HG03097 (cell line): ENCODE measurements around the gene PPARGC1A.

ENCODE experiments used
- ATAC-seq: cut with Tn5 transposase; IDR thresholded peaks from one replicate; pipeline ENCODE4 v1.9.1; 2021; ENCODE audit not compliant: unreplicated experiment, low FRiP score

Gene PPARGC1A

DNA sequence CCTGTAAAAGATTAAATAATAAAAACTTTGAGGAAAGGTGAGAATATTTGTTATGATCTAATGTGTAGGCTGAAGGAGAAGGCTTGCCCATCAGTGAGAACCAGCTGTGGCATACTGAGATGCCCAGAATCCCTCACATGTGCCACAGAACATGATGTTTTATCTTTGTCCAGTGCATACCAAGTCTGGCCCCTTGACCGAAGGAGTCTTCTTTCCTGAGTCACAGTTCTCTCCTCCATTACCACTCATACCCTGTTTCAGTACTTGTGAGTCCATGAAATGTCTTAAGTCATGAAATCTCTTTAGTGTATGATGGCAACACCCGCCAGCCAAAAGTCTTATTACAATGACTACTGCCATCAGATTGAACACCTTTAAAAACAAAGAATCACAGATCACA lies 42.7 kb downstream of the PPARGC1A start:
- ATAC-seq = no peak

DNA sequence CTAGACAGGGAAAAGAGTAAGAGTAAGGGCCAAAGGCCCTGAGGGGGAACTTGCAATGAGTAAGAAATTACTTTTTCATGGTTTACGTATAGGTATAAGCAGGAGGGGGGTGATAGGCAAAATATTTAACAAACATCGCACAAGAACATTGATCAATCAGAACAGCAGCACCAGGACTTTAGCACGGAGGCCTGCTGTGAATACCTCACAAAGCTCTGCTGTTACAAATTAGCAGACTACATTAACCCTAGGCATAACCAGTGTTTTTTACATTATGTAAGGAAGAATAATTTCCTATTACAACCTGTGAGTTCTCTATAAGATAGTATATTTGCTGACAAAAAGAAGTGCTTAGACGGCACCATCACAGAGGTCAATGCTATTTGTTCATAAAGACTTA lies 44.9 kb downstream of the PPARGC1A start:
- ATAC-seq = no peak

DNA sequence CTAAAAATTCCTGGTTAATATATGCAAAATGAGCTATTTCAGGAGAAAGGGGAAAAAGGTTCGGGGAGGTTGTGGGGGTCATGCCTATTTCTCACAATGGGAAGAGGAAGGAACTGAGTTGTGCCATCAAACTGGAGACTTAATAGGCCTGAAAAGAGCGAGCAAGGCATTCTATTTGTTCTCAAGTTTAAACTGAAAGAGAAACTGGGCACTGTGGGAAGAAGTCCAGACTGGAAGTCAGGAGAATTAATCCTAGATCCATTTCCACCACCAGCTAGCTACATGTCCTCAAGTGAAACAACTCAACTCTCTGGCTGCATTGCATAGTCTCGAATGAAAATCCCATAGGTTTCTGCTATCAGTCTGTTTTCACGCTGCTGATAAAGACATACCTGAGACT lies 50.6 kb downstream of the PPARGC1A start:
- no peak for ATAC-seq

DNA sequence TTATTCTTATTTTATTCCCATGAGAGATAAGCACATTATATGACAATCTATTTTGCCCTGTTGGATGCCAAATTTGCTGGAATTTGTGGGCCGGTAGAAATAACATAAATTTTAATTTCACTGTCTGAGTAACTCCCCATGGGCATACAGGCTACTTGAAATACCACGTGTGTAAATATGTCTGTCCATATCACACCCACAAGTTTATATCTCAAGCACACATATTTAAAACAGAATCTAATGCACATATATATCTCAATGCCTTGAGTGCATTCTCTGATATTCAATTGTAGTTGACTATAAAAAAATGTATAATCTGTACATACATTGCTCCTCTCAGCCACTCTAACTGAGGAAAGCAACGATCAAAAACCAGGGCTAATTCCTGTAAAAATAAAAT lies 51.2 kb downstream of the PPARGC1A start:
- no peak for ATAC-seq

DNA sequence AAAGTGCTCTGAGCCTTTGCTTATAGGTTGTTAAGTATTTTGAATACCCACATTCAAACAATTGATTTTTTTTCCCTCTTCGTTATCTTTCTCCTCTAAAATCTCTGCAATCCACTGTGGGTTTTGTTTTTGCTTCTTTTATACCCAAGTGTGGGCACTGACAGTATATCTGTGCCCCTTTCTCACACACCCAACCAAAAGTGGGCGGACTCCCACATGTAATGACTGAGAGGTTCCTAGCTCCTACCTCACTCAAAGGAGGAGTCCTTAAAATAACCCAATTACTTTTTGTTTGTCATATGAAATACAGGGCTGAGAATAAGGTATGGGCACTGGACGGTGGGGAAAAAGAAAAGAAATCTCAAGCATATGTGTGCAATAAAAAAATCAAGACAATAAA lies 51.7 kb downstream of the PPARGC1A start:
- ATAC-seq = no peak

DNA sequence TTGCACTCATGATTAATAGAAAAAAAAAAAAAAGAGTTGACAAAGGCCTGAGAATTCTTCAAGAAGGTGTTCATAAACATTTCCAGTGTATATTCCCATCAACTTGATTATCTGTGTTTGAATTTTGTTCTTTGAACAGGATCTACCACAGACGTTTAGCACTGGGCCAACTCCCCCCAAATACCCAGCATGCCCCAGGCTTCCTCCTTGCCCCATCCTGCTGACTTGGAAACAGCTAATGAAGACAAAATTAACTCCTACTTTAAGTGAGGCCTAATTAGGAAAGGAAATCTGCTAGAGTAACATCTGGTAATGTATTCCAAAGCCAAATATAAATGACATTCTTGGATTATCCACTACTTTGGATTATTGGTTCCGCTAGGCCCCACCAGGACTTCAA lies 52.5 kb downstream of the PPARGC1A start:
- ATAC-seq = no peak

DNA sequence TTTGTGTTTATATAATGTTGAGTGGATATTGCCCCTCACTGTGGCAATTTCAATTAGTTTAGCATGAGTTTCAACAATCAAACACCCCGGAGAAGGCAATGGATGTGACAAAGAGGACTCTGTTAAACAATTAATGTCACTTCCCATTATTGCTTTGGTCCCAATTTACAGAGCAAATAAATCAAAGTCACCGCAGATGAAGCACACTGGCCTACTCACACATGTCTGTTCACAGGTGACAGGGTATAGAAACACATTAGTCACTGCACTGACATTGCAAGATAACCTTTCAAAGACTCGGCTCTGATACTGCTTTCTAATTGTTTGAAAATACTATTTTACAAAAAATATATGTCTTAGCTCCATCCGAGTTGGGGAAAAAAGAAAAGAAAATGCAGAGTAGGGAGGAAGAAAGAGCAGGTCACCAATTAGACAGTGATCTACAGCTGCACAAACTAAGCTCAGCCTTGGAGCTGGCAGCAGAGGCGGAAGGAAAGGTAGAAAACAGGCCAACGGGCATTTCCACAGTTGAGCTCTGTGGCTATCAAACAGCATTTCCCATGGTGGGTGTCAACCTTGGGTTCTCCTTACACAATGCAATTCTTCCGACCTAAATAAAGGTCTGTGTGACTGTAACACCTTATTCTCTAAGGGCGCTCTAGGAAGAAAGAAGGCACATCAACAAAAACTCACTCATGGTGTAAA lies 53.9 kb downstream of the PPARGC1A start:
- no peak for ATAC-seq

DNA sequence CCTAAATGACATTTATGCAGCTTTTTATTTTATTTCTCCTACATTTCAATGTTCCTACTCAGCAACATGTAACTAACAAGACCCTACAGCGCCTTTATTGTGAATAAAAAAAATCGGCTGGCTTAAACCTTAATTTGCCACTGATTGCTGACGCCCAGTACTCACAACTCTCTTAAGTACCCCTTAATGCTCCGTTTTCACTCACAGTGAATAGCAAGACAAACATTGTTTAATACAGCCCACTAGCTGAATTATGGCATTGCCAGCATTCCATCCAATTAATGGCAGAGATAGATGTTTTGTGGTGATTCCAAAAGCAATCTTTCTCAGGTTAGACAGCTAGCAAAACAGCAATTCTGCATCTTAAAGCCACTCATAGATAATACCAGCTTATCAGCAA lies 61.1 kb downstream of the PPARGC1A start:
- no peak for ATAC-seq

DNA sequence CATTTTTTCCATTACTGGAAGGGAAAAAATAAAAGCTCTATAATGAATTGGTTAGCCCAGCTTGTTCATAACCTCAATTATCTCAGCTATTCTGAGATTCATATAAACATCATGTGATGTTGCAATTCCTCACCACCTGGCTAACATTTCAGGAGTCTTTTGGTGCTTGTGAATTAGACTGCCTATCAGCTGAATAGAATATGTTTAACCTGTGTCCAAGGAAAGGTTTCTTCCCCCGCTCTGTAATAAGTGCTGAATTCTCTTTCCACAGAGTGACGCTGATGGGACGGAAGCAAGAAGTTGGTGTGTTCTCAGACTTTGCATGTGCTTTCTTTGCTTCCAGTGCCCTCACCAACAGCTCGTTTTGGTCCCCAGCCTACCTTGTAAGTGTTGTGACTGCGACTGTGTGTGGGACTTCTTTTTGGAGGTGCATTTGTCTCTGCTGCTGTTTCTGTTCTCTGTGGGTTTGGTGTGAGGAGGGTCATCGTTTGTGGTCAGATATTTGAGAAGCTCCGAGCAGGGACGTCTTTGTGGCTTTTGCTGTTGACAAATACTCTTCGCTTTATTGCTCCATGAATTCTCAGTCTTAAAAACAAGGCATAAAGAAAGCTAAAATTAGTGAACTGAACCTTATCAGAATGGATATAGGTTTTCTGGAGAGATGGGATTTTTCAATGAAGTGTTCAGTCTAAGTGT lies 61.7 kb downstream of the PPARGC1A start:
- ATAC-seq = no peak

DNA sequence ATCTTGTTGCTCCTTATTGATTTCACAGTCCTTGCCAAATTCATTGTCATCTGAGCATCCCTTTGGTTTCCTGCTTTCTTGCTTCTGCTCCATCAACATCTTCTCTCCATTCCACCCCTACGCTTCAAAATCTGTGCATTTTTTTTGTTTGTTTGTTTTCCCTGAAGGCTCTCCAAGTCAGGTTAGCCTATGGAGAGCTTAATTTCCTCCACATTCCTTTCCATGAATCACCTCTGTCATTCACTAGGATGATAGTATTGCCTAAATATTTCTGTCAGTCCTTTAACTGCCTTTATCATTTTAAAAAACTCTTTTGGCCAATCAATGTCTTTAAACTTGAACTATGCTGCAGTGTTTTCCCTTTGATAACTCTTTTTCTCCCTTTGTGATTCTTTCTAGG lies 67.7 kb downstream of the PPARGC1A start:
- no peak for ATAC-seq

DNA sequence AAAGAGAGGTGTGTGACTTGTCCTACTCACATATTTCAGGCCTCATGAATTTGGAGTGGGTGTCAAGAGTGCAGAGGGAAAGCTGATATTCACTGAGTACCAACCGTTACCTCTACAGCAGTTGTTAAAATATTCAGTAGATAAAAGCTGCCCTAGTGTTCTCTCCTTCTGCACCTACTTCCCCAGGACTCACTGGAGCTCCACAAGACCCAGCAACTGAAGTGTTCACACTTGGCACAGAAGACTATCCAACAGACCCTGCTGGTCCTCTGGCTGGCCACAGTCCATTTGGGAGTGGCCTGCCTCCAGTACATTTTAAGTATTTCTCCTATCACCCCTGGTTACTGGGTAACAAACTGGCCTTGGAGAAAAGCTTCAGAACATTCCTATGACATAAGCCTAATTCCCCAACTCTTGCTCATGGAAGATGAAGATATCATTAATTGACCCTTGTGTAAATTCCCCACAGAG lies 70.8 kb downstream of the PPARGC1A start:
- ATAC-seq = no peak

DNA sequence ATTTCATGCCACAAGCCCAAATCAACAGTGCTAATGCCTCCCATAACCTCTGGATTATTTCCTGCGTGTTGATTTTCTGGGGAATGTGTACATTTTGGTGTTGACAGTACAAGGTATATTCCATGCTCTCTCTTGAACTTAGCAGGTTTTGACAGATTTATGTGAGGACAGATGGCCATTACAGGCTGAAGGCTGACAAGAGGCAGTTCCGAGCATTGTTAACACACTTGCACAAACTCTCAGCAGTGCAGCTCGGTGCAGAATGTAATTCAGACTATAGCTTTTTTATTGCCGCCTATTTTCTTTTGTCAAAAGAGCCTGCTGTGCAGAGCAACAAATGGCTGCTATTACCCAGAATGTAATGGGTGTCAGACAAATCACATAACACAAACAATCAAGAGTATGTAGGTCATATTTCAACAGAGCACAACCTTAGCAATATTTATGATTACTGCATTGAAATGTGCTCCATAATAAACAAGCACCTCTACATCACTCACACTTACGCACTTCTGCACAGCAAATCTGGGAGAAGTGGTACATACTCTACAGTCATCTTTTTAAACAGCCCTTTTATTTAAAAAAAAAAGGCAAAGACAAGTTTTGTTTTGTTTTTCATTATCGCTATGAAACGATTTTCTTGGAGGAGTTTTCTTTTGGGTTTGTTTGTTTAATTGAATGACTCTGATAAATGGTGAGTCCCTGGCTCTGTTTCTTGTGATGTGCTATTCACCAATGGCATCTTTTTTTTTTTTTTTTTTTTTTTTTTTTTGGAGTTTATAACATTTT lies 71.6 kb downstream of the PPARGC1A start:
- no peak for ATAC-seq

DNA sequence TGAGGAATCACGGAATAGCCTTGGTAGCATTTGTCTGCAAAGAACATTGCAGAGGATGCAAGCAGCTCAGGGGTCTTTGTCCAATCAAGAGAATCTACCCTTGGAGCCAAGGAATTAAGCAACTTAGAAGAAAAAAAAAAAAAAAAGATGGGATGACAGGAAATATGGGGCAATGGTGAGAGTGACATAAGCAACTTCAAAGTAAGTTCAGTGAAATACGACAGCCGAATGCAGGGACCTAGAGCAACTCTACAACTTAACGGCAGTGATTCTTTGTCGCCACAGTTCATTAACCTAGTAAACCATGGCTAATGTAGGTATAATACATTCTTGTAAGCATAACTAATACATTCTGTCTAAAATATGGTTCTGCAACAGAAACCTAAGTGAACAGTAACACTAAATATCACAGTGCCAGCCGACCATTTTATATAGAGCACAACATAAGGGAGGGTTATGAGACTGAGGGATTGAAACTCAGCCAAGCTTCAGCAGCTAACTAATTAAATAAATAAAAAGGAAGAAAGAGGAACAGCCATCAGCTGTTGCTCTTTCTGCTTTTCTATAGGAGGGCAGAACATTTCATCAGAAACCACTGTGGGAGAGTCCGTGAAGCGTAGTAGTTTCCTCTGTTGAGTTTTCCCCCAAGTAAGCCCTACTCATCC lies 74.7 kb downstream of the PPARGC1A start:
- no peak for ATAC-seq

DNA sequence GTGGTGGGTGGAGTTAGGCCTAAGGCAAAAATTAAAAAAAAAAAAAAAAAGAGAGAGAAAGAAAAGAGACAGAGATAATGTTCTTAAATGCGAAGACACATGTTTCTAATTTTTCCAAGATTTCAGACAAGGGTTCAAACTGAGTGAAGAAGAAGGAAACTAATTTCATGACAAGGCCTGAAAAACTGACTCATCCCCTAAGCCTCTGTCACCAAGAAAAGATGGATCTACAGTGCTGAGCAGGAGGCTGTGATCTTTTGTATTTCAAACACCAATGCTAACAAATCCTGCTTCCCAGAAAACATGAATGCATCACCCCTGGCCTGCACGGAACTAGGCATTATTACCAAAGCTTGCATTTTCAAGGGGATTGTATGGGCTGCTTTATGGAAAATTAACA lies 75.3 kb downstream of the PPARGC1A start:
- ATAC-seq = no peak

DNA sequence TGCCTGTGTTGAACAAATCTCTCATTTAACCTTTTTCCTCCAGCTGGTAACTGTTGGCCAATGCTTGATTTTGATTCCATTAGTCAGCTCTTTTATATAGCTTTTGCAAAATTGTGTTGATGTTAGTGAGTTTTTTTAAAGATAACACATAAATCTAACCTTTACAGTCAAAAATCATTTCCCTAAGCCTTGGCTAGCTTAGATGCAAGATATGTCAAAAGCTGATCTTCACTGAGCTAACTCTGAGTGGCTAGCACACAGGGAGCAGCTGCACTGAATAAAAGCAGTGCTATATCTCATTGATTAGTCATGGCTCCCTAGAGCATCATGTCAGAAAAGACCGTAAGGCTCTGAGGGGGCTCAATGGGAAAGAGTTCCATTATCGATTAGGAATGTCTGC lies 78.7 kb downstream of the PPARGC1A start:
- ATAC-seq = no peak

DNA sequence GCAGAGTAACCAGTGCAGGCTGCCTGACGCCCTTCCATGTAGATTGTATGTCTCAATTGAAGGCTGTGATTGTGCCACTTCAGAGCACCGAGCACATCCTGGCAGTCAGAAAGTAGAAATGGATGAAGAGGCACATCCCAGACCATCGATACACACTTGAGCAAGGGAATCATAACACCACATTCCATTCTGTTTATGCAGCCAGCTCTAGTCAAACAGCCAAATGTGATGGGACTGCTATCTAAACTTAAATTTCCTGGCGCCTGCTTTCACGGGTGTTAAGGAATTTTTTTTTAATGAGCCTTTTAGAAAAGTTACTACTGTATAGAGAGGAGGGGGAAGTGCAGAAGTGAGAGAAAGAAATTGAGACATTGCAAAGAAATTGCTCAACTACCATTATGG lies 84.4 kb downstream of the PPARGC1A start:
- no peak for ATAC-seq

DNA sequence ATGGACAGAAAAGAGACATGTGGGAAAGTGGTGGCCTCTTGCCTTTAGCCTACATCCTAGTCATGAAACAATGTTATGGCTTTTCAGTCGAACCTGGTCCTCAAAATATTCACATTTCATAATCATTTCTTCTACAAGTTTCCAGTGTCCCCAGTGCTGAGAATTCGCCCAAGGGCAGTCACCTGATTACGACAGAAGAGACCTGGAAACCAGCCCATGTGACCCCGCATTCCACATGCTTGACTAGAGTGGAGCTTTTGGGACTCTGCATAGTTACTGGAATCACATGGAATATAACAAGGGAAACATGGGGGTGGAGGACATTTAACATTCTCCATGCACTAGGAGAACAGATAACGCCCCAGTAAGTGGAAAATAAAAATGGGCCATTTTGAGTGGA lies 100.1 kb downstream of the PPARGC1A start:
- no peak for ATAC-seq

DNA sequence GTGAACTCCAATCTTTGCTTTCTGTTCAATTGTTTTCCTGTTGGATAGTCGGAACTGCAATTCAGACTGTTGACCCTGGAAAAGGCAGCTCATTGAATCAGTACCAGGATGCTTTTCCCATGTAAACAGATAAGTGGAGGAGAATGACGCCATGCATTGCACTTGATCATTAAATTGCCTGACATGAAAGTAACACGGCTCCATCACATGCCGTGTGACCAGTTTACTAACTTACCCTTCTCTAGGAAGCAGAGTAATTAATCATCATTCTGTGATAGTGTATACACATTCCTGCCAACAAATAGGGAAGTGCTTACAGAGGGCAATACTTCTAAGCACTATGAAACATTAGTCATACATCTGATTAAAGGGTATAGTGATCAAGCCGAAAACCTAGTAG lies 101.4 kb downstream of the PPARGC1A start:
- ATAC-seq = no peak

DNA sequence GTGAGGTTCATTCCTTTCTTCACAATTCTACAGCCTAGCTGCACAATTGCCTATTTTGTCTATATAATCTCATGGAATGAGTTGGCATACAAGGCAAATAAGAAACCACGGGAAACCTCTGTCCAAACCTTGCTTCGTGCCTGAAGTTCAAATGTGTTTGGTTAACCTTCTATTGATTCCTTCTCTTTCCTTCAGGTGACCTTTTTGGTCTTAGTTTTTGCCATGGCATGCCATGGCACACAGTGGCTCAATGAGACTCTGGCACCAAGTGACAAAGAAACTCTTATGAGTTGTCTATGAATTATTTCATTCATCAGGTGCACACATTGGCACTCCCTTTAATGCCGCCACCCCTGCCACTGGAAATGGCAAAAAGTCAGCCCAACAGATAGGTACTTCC lies 101.8 kb downstream of the PPARGC1A start:
- no peak for ATAC-seq

DNA sequence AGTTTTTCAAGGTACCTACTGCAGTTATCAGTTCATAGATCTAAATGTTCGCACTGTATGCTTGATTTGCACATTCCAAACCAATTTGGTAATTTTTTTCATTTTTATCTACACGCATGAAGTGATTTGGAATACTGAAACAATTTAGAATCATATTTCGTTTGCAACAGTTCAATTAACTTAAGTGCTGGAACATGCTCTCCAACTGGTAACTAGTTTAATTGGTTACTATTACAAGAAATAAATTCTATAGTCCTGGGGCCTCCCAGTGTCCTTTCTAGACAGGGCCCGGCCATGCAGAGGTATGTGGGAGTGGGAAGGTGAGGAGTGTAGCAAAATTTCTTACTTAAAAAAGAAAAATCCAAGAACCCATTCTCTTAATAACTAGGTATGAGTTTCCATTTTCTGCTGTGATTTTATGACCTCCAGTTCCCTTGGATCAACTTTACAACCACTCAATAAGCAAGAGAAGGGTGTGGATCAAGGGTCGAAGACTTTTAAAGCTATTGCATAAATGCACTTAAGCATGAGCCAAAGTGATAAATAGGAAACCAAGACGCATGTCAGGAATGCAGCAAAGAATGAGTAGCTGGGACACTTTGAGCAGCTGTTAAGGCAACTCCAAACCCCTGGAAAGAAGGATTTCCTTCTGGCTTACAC lies 106.9 kb downstream of the PPARGC1A start:
- no peak for ATAC-seq

DNA sequence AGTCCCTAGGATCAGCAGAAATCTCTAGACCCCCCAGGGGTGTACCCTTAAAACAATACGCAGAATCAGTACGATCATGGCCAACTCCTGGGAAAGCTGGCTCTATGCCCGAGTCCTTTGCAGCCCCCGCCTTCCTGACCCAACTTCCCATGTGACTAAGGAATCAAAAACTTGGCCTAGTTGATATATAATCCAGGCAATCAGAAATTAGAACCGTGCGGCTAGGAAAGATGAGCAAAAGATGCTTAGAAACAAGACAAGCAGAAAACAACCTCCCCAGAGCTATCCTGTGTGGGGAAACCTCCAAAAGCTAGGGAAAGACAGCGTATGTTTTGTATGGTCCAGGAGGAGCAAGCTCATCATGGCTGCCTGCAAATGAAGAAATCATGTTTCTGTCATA lies 110.0 kb downstream of the PPARGC1A start:
- no peak for ATAC-seq
